ENCODE data around the gene DNA2.

Gene DNA2

GRCh38 chr10:68440898-68441297 is 30.9 kb downstream of the DNA2 start:
- no peak for DNase-seq

GRCh38 chr10:68435803-68436202 is 36.0 kb downstream of the DNA2 start:
- DNase-seq = no peak

- DNase-seq = no peak
Observed at GRCh38 chr10:68434657-68435056, 37.1 kb downstream of the DNA2 start.

GRCh38 chr10:68428396-68429104 is 43.2 kb downstream of the DNA2 start:
- DNase-seq = no peak

GRCh38 chr10:68424454-68425014 is 47.2 kb downstream of the DNA2 start:
- no peak for DNase-seq

GRCh38 chr10:68423522-68423921 is 48.3 kb downstream of the DNA2 start:
- DNase-seq = no peak

- no peak for DNase-seq
Observed at GRCh38 chr10:68419376-68419775, 52.4 kb downstream of the DNA2 start.

- DNase-seq = no peak
Observed at GRCh38 chr10:68408898-68409518, 62.8 kb downstream of the DNA2 start.

- DNase-seq = no peak
Observed at GRCh38 chr10:68406815-68407548, 64.8 kb downstream of the DNA2 start, which contains the start of gene RUFY2. Gene RUFY2 (minus strand): TSS chr10:68407277. CDS start chr10:68407189, 88 bp downstream.

GRCh38 chr10:68406111-68406814 is 65.5 kb downstream of the DNA2 start:
- DNase-seq = no peak

GRCh38 chr10:68403701-68404100 is 68.1 kb downstream of the DNA2 start:
- no peak for DNase-seq

- DNase-seq = no peak
Observed at GRCh38 chr10:68402276-68402675, 69.5 kb downstream of the DNA2 start.

GRCh38 chr10:68397005-68397404 is 74.8 kb downstream of the DNA2 start:
- no peak for DNase-seq

- no peak for DNase-seq
Observed at GRCh38 chr10:68385740-68386139, 86.0 kb downstream of the DNA2 start.

GRCh38 chr10:68371604-68372003 is 100.2 kb downstream of the DNA2 start:
- DNase-seq = no peak

- no peak for DNase-seq
Observed at GRCh38 chr10:68367121-68367520, 104.7 kb downstream of the DNA2 start.

- no peak for DNase-seq
Observed at GRCh38 chr10:68366600-68366999, 105.2 kb downstream of the DNA2 start.

- DNase-seq = no peak
Observed at GRCh38 chr10:68365611-68366010, 106.2 kb downstream of the DNA2 start.

GRCh38 chr10:68364101-68364886 is 107.5 kb downstream of the DNA2 start:
- DNase-seq = no peak

All from NCI-H524 treated with DMSO at 0.1 percent for 48 hours (cell line).